Gastrocnemius medialis (tissue), 4 donors: Measurements from ENCODE around the gene PML. TPM values are rescaled to one million over a fixed set of nuclear protein-coding genes. Genes with fewer than 3 reads are reported as not detected.

ENCODE experiments used
- ATAC-seq, 2 donors: fragments of 150-250 bp; one replicate each; pipeline ENCODE4 v1.9.1; 2016
- DNase-seq, 2 donors: peaks; one replicate each; pipeline ENCODE4 v3.0.0-alpha.2; 2019
- H3K27ac ChIP-seq, 4 donors: fragments of 200-600 bp; sonication (generic); 1 replicate in 1 of 4; 2 replicates in 3 of 4; pipeline ENCODE4 v1.5.1; 2016 to 2018; ENCODE audit warnings: mild to moderate bottlenecking in 2 of 4, moderate library complexity in 1 of 4
- H3K27me3 ChIP-seq, 3 donors: fragments of 200-600 bp; sonication (generic) in 2 of 3; 1 replicate in 1 of 3; 2 replicates in 2 of 3; pipeline versions ENCODE4 v1.5.1 to v1.6.0; 2016 to 2019; ENCODE audit warnings: mild to moderate bottlenecking in 1 of 3, moderate library complexity in 1 of 3
- H3K36me3 ChIP-seq, 2 donors: fragments of 200-600 bp; sonication (generic) in 1 of 2; one replicate each; pipeline ENCODE4 v1.5.1; 2017 to 2018
- H3K4me1 ChIP-seq, 2 donors: fragments of 200-600 bp; sonication (generic) in 1 of 2; one replicate each; pipeline ENCODE4 v1.5.1; 2016 to 2017; ENCODE audit warnings: mild to moderate bottlenecking in 2 of 2
- H3K4me3 ChIP-seq, 4 donors: fragments of 200-600 bp; sonication (generic) in 3 of 4; 1 replicate in 1 of 4; 2 replicates in 3 of 4; pipeline ENCODE4 v1.5.1; 2016 to 2019; ENCODE audit warnings: mild to moderate bottlenecking in 2 of 4
- H3K9me3 ChIP-seq, 3 donors: fragments of 200-600 bp; sonication (generic) in 2 of 3; 1 replicate in 1 of 3; 2 replicates in 2 of 3; pipeline ENCODE4 v1.5.1; 2016 to 2019
- POLR2A ChIP-seq, 2 donors: fragments of 450-650 bp; IDR thresholded peaks; one replicate each; pipeline ENCODE4 v1.6.1; 2017; ENCODE audit warnings: antibody characterized with exemption in 2 of 2, mild to moderate bottlenecking in 2 of 2, moderate library complexity in 2 of 2
- in situ Hi-C, 4 donors: fragments of 200-750 bp; cut with MboI; loops; one replicate each; pipeline versions ENCODE4 v1.15.0 to v1.8.0; 2017; ENCODE audit warnings: low sequenced_read_pairs in 4 of 4
- intact Hi-C: fragments of 100-400 bp; cut with DNase I; formaldehyde crosslinking; loops from one replicate; pipeline ENCODE4 v1.15.1; 2023; ENCODE audit warnings: low total_unique reads
- total RNA-seq, 4 donors: library from RNA; depleted of rRNA; stranded (reverse); fragments of >200 nt; gene quantifications; one replicate each; pipeline versions ENCODE4 v1.1.0 to v1.2.3, GENCODE V29; 2016
- TF ChIP-seq, protein P1 (sequence below), 5 experiments: fragments of 450-650 bp in 3 of 5; fragments of 200-600 bp in 2 of 5; sonication (generic) in 2 of 5; IDR thresholded peaks in 4 of 5; conservative IDR thresholded peaks in 1 of 5; 1 replicate in 4 of 5; 2 replicates in 1 of 5; pipeline ENCODE4 v1.5.1; 2016 to 2019; ENCODE audit warnings: antibody characterized with exemption in 5 of 5, mild to moderate bottlenecking in 3 of 5, moderate library complexity in 3 of 5

The PML gene
- total RNA-seq, 4 donors from 2014 or later = 17.3 to 42.1 (median 21.2) TPM

DNA sequence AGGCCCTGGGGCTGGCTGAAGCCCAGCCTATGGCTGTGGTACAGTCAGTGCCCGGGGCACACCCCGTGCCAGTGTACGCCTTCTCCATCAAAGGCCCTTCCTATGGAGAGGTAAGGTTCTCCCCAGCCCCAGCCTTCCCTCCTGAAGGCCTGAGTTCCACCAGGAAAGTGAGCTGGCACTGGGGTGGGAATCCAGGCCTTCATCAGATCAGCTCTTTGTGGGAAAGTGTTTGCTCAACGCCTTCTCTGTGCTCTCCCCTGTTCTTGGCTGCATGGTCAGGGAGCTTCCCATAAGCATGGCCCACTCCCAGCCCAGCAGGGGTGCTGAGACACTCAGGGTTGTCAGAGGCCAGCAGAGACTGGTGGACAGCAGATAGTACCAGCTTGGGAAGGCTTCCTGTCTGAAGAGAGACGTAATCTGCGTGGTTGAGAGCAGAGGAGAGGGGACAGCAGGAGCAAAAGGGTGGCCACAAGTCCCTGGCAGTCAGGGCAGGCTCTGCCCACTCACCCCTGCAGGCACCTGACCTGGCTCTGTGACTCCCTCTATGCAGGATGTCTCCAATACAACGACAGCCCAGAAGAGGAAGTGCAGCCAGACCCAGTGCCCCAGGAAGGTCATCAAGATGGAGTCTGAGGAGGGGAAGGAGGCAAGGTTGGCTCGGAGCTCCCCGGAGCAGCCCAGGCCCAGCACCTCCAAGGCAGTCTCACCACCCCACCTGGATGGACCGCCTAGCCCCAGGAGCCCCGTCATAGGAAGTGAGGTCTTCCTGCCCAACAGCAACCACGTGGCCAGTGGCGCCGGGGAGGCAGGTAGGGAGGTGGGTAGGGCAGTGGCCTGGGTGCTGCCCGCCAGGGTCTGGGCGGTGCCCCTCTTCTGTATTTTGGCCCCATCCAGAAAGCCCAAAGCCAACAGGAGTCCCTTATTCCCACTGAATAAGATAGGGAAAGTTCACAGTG lies 38.4 kb downstream of the PML start:
- H3K9me3 ChIP-seq = no peaks in the 10 kb centered on the region
- no peak overlapping the region for H3K4me3 ChIP-seq
- no peak for ATAC-seq
- H3K27ac ChIP-seq = no peak overlapping the region
- H3K36me3 ChIP-seq = peaks cover 0 to 39% of the 10 kb centered on the region in 2 donors
- TF ChIP-seq POLR2A (IDR thresholded peaks at IDR 0.05) = no peak
- TF ChIP-seq, protein P1, sequence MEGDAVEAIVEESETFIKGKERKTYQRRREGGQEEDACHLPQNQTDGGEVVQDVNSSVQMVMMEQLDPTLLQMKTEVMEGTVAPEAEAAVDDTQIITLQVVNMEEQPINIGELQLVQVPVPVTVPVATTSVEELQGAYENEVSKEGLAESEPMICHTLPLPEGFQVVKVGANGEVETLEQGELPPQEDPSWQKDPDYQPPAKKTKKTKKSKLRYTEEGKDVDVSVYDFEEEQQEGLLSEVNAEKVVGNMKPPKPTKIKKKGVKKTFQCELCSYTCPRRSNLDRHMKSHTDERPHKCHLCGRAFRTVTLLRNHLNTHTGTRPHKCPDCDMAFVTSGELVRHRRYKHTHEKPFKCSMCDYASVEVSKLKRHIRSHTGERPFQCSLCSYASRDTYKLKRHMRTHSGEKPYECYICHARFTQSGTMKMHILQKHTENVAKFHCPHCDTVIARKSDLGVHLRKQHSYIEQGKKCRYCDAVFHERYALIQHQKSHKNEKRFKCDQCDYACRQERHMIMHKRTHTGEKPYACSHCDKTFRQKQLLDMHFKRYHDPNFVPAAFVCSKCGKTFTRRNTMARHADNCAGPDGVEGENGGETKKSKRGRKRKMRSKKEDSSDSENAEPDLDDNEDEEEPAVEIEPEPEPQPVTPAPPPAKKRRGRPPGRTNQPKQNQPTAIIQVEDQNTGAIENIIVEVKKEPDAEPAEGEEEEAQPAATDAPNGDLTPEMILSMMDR (IDR thresholded peaks at IDR 0.05 in 4 of 5, conservative IDR thresholded peaks at IDR 0.05 in 1 of 5) = no peak
- in situ Hi-C loops = no loop called here
- no peak for DNase-seq
- no peaks in the 10 kb centered on the region for H3K4me1 ChIP-seq
- no peaks in the 10 kb centered on the region for H3K27me3 ChIP-seq
- intact Hi-C loops = no loop called here

DNA sequence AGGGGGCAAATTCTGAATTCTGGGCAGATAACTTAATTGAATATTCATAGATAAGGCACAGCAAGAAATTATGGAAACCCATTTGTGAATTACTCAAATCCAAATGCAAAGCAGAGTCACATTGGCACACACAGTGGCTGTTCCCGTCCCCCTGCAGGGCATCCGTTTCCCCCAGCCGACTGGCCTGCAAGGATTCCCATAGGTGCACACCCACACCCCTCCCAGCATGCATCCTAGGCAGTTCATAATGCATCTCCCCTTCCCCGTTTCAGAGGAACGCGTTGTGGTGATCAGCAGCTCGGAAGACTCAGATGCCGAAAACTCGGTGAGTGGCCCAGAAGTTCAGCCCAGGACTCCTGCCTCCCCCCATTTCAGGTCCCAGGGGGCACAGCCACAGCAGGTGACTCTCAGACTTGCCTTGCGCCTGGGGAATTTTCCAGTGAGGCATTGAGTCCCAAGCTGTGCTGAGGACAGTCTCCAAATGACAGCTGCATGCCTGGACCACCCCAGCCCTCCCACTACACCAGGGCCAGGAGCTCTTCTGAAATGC lies 39.8 kb downstream of the PML start:
- DNase-seq (no peak), ATAC-seq (no peak)
- in situ Hi-C loops = no loop called here
- intact Hi-C loops = no loop called here
- Histone ChIP-seq H3K4me1 (no peaks in the 10 kb centered on the region), H3K36me3 (peaks cover 0 to 35% of the 10 kb centered on the region in 2 donors), H3K27me3 (no peaks in the 10 kb centered on the region), H3K27ac (no peak overlapping the region), H3K4me3 (no peak overlapping the region), H3K9me3 (no peaks in the 10 kb centered on the region)
- TF ChIP-seq POLR2A (IDR thresholded peaks at IDR 0.05) = no peak
- TF ChIP-seq, protein P1 (IDR thresholded peaks at IDR 0.05 in 4 of 5, conservative IDR thresholded peaks at IDR 0.05 in 1 of 5) = no peak

DNA sequence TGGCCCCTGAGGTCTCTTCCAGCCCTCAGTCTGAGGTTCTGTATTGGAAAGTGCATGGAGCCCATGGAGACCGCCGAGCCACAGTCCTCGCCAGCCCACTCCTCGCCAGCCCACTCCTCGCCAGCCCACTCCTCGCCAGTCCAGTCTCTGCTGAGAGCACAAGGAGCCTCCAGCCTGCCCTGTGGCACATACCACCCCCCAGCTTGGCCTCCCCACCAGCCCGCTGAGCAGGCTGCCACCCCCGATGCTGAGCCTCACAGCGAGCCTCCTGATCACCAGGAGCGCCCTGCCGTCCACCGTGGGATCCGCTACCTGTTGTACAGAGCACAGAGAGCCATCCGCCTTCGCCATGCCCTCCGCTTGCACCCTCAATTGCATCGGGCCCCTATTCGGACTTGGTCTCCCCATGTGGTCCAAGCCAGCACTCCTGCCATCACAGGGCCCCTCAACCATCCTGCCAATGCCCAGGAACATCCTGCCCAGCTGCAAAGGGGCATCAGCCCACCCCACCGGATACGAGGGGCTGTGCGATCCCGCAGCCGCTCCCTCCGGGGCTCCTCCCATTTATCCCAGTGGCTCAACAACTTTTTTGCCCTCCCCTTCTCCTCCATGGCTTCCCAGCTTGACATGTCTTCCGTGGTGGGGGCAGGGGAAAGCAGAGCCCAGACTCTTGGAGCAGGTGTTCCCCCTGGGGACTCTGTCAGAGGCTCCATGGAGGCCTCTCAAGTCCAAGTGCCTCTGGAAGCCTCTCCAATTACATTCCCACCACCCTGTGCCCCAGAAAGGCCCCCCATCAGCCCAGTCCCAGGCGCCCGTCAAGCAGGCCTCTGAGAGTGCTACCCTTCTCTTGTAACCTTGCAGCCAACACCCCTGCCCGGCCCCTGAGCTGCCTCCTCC lies 40.9 kb downstream of the PML start:
- ATAC-seq = no peak
- H3K4me1 ChIP-seq = peaks cover 0 to 4% of the 10 kb centered on the region in 2 donors
- in situ Hi-C loops = no loop called here

More for the DNA sequence above, 40.9 kb downstream of the PML start:
- Histone ChIP-seq H3K9me3 (no peaks in the 10 kb centered on the region), H3K4me3 (no peak overlapping the region), H3K27ac (no peak overlapping the region), H3K27me3 (no peaks in the 10 kb centered on the region), H3K36me3 (peaks cover 0 to 35% of the 10 kb centered on the region in 2 donors)
- intact Hi-C loops = no loop called here
- no peak for DNase-seq
- no peak for TF ChIP-seq POLR2A (IDR thresholded peaks at IDR 0.05)
- TF ChIP-seq, protein P1 (IDR thresholded peaks at IDR 0.05 in 4 of 5, conservative IDR thresholded peaks at IDR 0.05 in 1 of 5) = no peak
